ENCODE results near the gene CLIC1. TPM values are rescaled to one million over a fixed set of nuclear protein-coding genes. Genes with fewer than 3 reads are reported as not detected.

CLIC1 gene
- total RNA-seq, 2 experiments from 2014 or later, result 61.2 to 61.5 TPM

GRCh38 chr6:31734247-31734820 lies 2.0 kb downstream of the CLIC1 start:
- peak overlapping the region; percentile 75 for H3K4me3 ChIP-seq (ENCODE audit: low read length)
- ChIA-PET CTCF (interaction anchor here (2.0 kb wide), 1 partner anchor 35 kb away, joined by 4 read pairs; no protein-coding TSS in a partner anchor), POLR2A (interaction anchor here (0.5 to 1.9 kb wide), 3 partner anchors 80 to 1120 kb away, joined by 4 to 12 read pairs (median 5); partner anchors contain the start of genes HSPA1A and HSPA1L)
- H3K27me3 ChIP-seq (ENCODE audit: control insufficient read depth in 1 of 2, insufficient read depth in 2 of 2, low read length in 2 of 2), result no peaks in the 10 kb centered on the region
- ATAC-seq (ENCODE audit: poor library complexity) (no peak), DNase-seq (no peak)
- Mint-ChIP-seq H3K4me1 (ENCODE audit: low read depth) (peaks cover 84% of the 10 kb centered on the region), H3K9me3 (no peaks in the 10 kb centered on the region), H3K36me3 (ENCODE audit: low read depth) (peaks cover 64% of the 10 kb centered on the region), H3K27me3 (no peaks in the 10 kb centered on the region), H3K4me3 (peak overlapping the region; percentile 90), H3K27ac (peak overlapping the region; percentile 85)
- H3K4me1 ChIP-seq (ENCODE audit: insufficient read depth, low read length), result peaks cover 73% of the 10 kb centered on the region
- no peak for TF ChIP-seq CTCF (IDR thresholded peaks at IDR 0.05)
- intact Hi-C loops (cut with DNase I, micrococcal nuclease), result no loop called here
- peaks cover 39% of the 10 kb centered on the region for H3K36me3 ChIP-seq (ENCODE audit: insufficient read depth, low read length)
- peak overlapping the region; percentile 89 to 90 for H3K27ac ChIP-seq (ENCODE audit: low read depth in 1 of 2, low read length in 2 of 2)
- H3K9me3 ChIP-seq (ENCODE audit: control insufficient read depth in 1 of 2, insufficient read depth in 1 of 2, low read length in 2 of 2), result no peaks in the 10 kb centered on the region

GRCh38 chr6:31733734-31734133 lies 2.6 kb downstream of the CLIC1 start:
- intact Hi-C loops (cut with DNase I, micrococcal nuclease), result no loop called here
- H3K9me3 Mint-ChIP-seq, result no peaks in the 10 kb centered on the region
- CTCF ChIA-PET, result interaction anchor here (2.0 kb wide), 1 partner anchor 36 kb away, joined by 4 read pairs; no protein-coding TSS in a partner anchor
- Histone ChIP-seq H3K27me3 (ENCODE audit: control insufficient read depth in 1 of 2, insufficient read depth in 2 of 2, low read length in 2 of 2) (no peaks in the 10 kb centered on the region), H3K36me3 (ENCODE audit: insufficient read depth, low read length) (peaks cover 39% of the 10 kb centered on the region), H3K27ac (ENCODE audit: low read depth in 1 of 2, low read length in 2 of 2) (peak overlapping the region; percentile 89 to 90), H3K9me3 (ENCODE audit: control insufficient read depth in 1 of 2, insufficient read depth in 1 of 2, low read length in 2 of 2) (no peaks in the 10 kb centered on the region), H3K4me1 (ENCODE audit: insufficient read depth, low read length) (peaks cover 73% of the 10 kb centered on the region), H3K4me3 (ENCODE audit: low read length) (no peak overlapping the region)
- no peak for TF ChIP-seq CTCF (IDR thresholded peaks at IDR 0.05)
- H3K4me1 Mint-ChIP-seq (ENCODE audit: low read depth), result peaks cover 83% of the 10 kb centered on the region
- peaks cover 65% of the 10 kb centered on the region for H3K36me3 Mint-ChIP-seq (ENCODE audit: low read depth)
- H3K27me3 Mint-ChIP-seq, result no peaks in the 10 kb centered on the region
- DNase-seq (no peak), ATAC-seq (ENCODE audit: poor library complexity) (no peak)
- peak overlapping the region; percentile 85 for H3K27ac Mint-ChIP-seq
- POLR2A ChIA-PET, result no interaction called here
- H3K4me3 Mint-ChIP-seq, result peak overlapping the region; percentile 71

- intact Hi-C loops (cut with DNase I, micrococcal nuclease), result no loop called here
- ChIA-PET CTCF (interaction anchor here (0.9 kb wide), 1 partner anchor 59 kb away, joined by 3 read pairs; no protein-coding TSS in a partner anchor), POLR2A (interaction anchor here (0.8 to 1.8 kb wide), 3 partner anchors 29 to 96 kb away, joined by 3 to 6 read pairs (median 4); partner anchors contain the start of genes ABHD16A and HSPA1B)
- H3K36me3 ChIP-seq (ENCODE audit: insufficient read depth, low read length), result peaks cover 39% of the 10 kb centered on the region
- H3K9me3 Mint-ChIP-seq, result no peaks in the 10 kb centered on the region
- H3K4me3 Mint-ChIP-seq, result peak overlapping the region; percentile 62
- H3K27ac ChIP-seq (ENCODE audit: low read depth in 1 of 2, low read length in 2 of 2), result no peak overlapping the region
- peaks cover 76% of the 10 kb centered on the region for H3K4me1 Mint-ChIP-seq (ENCODE audit: low read depth)
- H3K4me3 ChIP-seq (ENCODE audit: low read length), result no peak overlapping the region
- TF ChIP-seq CTCF (IDR thresholded peaks at IDR 0.05), result no peak
- peaks cover 65% of the 10 kb centered on the region for H3K36me3 Mint-ChIP-seq (ENCODE audit: low read depth)
- no peaks in the 10 kb centered on the region for H3K27me3 ChIP-seq (ENCODE audit: control insufficient read depth in 1 of 2, insufficient read depth in 2 of 2, low read length in 2 of 2)
- ATAC-seq (ENCODE audit: poor library complexity) (no peak), DNase-seq (no peak)
- no peaks in the 10 kb centered on the region for H3K9me3 ChIP-seq (ENCODE audit: control insufficient read depth in 1 of 2, insufficient read depth in 1 of 2, low read length in 2 of 2)
- no peaks in the 10 kb centered on the region for H3K27me3 Mint-ChIP-seq
- peaks cover 73% of the 10 kb centered on the region for H3K4me1 ChIP-seq (ENCODE audit: insufficient read depth, low read length)
- peak overlapping the region; percentile 51 for H3K27ac Mint-ChIP-seq
Measured at GRCh38 chr6:31732029-31732428, 4.3 kb downstream of the CLIC1 start.

Data from CD4-positive, alpha-beta T cell (primary cell).